MCF 10A (cell line): ENCODE data around the gene ESPNL. TPM values are rescaled to one million over a fixed set of nuclear protein-coding genes. Genes with fewer than 3 reads are reported as not detected.

Experiments used
- BruUV-seq: library from RNA; stranded (reverse); fragments of 400-500 nt; replicated peaks from 2 replicates; lab custom pipeline; 2021; lab: Mats Ljungman, UMichigan
- CTCF ChIA-PET: fragments of 300-600 bp; sonication (Branson Sonifier 250); formaldehyde crosslinking; extraction: SDS; loops from one replicate; lab custom pipeline; 2021; ENCODE audit warnings: antibody characterized with exemption, inconsistent platforms; lab: Yijun Ruan, JAX
- POLR2A ChIA-PET: fragments of 300-600, 350-650 bp; sonication (Branson Sonifier 250); formaldehyde crosslinking; extraction: SDS; loops from one replicate; lab custom pipeline; 2020; ENCODE audit warnings: antibody characterized with exemption, inconsistent platforms; lab: Yijun Ruan, JAX
- DNase-seq: peaks from one replicate; pipeline ENCODE4 v3.0.0-alpha.2; 2018; ENCODE audit not compliant: unreplicated experiment
- H3K27ac Mint-ChIP-seq: one replicate; pipeline ENCODE4 v1.8.0; 2022; ENCODE audit warnings: mild to moderate bottlenecking, low read depth, mixed read lengths; ENCODE audit not compliant: unreplicated experiment
- H3K27me3 Mint-ChIP-seq: one replicate; pipeline ENCODE4 v1.8.0; 2022; ENCODE audit warnings: mixed read lengths; ENCODE audit not compliant: insufficient read depth, unreplicated experiment
- H3K36me3 Mint-ChIP-seq: one replicate; pipeline ENCODE4 v1.8.0; 2022; ENCODE audit warnings: mild to moderate bottlenecking, moderate library complexity, mixed read lengths; ENCODE audit not compliant: insufficient read depth, unreplicated experiment
- H3K4me1 Mint-ChIP-seq: one replicate; pipeline ENCODE4 v1.8.0; 2022; ENCODE audit warnings: mixed read lengths; ENCODE audit not compliant: insufficient read depth, unreplicated experiment
- H3K4me3 Mint-ChIP-seq: one replicate; pipeline ENCODE4 v1.8.0; 2022; ENCODE audit warnings: mild to moderate bottlenecking, moderate library complexity, mixed read lengths; ENCODE audit not compliant: unreplicated experiment
- H3K9me3 Mint-ChIP-seq: one replicate; pipeline ENCODE4 v1.8.0; 2022; ENCODE audit warnings: mixed read lengths; ENCODE audit not compliant: unreplicated experiment
- intact Hi-C: fragments of 100-400 bp; cut with micrococcal nuclease; formaldehyde crosslinking; loops from 2 replicates; pipeline ENCODE4 v1.14.1; 2022
- total RNA-seq: library from RNA; stranded (reverse); gene quantifications from 2 replicates; pipeline ENCODE4 v1.2.3, GENCODE V29; 2022
- TF ChIP-seq, protein P1 (sequence below): fragments of 200-600 bp; IDR thresholded peaks from one replicate; pipeline ENCODE4 v1.8.0; 2022; ENCODE audit warnings: antibody characterized with exemption, mild to moderate bottlenecking; ENCODE audit not compliant: unreplicated experiment

The ESPNL gene
- total RNA-seq, 1 experiment from 2014 or later: not detected

- POLR2A ChIA-PET: no interaction called here
- CTCF ChIA-PET: no interaction called here
These were observed 63.5 kb downstream of the ESPNL start for GRCh38 chr2:238163481-238164198.

GRCh38 chr2:238164906-238165287 lies 64.8 kb downstream of the ESPNL start:
- H3K27ac Mint-ChIP-seq: no peak overlapping the region
- POLR2A ChIA-PET: no interaction called here
- intact Hi-C loops: no loop called here
- TF ChIP-seq, protein P1, sequence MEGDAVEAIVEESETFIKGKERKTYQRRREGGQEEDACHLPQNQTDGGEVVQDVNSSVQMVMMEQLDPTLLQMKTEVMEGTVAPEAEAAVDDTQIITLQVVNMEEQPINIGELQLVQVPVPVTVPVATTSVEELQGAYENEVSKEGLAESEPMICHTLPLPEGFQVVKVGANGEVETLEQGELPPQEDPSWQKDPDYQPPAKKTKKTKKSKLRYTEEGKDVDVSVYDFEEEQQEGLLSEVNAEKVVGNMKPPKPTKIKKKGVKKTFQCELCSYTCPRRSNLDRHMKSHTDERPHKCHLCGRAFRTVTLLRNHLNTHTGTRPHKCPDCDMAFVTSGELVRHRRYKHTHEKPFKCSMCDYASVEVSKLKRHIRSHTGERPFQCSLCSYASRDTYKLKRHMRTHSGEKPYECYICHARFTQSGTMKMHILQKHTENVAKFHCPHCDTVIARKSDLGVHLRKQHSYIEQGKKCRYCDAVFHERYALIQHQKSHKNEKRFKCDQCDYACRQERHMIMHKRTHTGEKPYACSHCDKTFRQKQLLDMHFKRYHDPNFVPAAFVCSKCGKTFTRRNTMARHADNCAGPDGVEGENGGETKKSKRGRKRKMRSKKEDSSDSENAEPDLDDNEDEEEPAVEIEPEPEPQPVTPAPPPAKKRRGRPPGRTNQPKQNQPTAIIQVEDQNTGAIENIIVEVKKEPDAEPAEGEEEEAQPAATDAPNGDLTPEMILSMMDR: no peak
- peaks cover 21% of the 10 kb centered on the region for H3K36me3 Mint-ChIP-seq
- no peaks in the 10 kb centered on the region for H3K27me3 Mint-ChIP-seq
- H3K4me3 Mint-ChIP-seq: no peak overlapping the region
- CTCF ChIA-PET: no interaction called here
- DNase-seq: no peak
- no TSS peak for BruUV-seq
- peaks cover 11% of the 10 kb centered on the region for H3K4me1 Mint-ChIP-seq
- H3K9me3 Mint-ChIP-seq: no peaks in the 10 kb centered on the region

More at GRCh38 chr2:238163481-238164198, 63.5 kb downstream of the ESPNL start:
- Mint-ChIP-seq H3K9me3 (no peaks in the 10 kb centered on the region), H3K36me3 (peaks cover 14% of the 10 kb centered on the region), H3K27ac (no peak overlapping the region), H3K4me3 (no peak overlapping the region), H3K27me3 (no peaks in the 10 kb centered on the region), H3K4me1 (peaks cover 5% of the 10 kb centered on the region)
- intact Hi-C loops: no loop called here
- DNase-seq: no peak
- no TSS peak for BruUV-seq
- TF ChIP-seq, protein P1: no peak

DNA sequence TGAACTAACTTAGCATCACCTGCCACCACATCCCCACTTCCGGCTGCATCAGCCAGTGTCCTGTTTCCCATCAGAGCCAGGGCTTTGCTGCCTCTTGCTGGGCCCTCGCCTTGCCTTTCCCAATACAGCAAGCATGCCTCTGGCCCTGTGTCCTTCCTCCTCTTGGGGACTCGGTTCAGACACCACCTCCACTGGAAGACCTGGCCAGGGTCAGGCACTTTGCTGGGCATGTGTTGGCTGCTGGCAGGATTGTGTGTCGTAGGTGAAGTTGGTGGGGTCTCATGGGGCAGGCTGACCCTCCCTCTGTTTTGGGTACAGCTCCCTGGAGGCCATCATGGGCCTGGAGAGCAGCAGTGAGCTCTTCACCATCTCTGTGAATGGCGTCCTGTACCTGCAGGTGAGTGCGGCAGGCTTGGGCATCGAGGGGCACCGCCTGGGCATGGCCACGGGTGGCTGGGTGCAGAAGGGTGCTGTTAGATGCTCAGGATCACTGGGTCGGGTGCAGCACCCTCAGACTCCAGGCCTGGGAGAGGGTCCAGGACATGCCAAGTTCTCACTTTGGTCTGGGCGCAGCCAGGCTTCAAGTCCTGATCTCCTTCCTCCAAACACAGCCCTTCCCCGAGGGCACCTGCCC lies 65.3 kb downstream of the ESPNL start:
- no peak overlapping the region for H3K27ac Mint-ChIP-seq
- CTCF ChIA-PET: interaction anchor here (0.6 kb wide), 1 partner anchor 122 kb away, joined by 3 read pairs; no protein-coding TSS in a partner anchor
- peaks cover 26% of the 10 kb centered on the region for H3K36me3 Mint-ChIP-seq
- intact Hi-C loops: no loop called here
- H3K4me1 Mint-ChIP-seq: peaks cover 16% of the 10 kb centered on the region
- TF ChIP-seq, protein P1: no peak
- BruUV-seq: no TSS peak
- no peaks in the 10 kb centered on the region for H3K27me3 Mint-ChIP-seq
- POLR2A ChIA-PET: no interaction called here
- H3K4me3 Mint-ChIP-seq: no peak overlapping the region
- no peak for DNase-seq
- no peaks in the 10 kb centered on the region for H3K9me3 Mint-ChIP-seq
